22Rv1 (cell line): ENCODE results near the gene DOC2A.

Experiments
- H3K27ac ChIP-seq: fragments of 450-650 bp; 2 replicates; pipeline ENCODE4 v1.5.1; 2017
- ZFX ChIP-seq: fragments of 450-650 bp; IDR thresholded peaks from 2 replicates; pipeline ENCODE4 v1.6.1; 2017; ENCODE audit warnings: antibody characterized with exemption, borderline replicate concordance
- TF ChIP-seq, protein P1 (sequence below): fragments of 450-650 bp; IDR thresholded peaks from 2 replicates; pipeline ENCODE4 v1.5.1; 2017; ENCODE audit warnings: mild to moderate bottlenecking

DOC2A gene

DNA sequence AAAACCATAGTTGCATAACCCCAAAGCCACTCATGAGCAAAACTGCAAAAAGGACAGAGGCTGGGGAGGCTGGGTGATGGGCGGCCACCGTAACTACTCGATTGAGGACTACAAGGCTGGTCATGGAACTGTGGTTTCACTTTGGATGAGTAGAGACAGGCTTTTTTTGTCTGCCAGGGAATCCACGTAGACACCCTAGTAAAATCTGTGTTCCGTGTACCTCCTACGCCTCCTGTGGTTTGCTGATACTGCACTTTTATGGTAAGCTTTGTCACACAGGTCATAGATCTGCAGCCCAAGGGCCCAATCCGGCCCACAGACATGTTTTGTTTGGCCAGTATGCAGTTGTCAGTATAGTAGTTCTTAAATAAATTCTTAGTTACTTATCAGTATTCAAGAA is 22.4 kb upstream of the DOC2A start:
- H3K27ac ChIP-seq, result no peak overlapping the region
- TF ChIP-seq, protein P1, sequence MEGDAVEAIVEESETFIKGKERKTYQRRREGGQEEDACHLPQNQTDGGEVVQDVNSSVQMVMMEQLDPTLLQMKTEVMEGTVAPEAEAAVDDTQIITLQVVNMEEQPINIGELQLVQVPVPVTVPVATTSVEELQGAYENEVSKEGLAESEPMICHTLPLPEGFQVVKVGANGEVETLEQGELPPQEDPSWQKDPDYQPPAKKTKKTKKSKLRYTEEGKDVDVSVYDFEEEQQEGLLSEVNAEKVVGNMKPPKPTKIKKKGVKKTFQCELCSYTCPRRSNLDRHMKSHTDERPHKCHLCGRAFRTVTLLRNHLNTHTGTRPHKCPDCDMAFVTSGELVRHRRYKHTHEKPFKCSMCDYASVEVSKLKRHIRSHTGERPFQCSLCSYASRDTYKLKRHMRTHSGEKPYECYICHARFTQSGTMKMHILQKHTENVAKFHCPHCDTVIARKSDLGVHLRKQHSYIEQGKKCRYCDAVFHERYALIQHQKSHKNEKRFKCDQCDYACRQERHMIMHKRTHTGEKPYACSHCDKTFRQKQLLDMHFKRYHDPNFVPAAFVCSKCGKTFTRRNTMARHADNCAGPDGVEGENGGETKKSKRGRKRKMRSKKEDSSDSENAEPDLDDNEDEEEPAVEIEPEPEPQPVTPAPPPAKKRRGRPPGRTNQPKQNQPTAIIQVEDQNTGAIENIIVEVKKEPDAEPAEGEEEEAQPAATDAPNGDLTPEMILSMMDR, result no peak
- no peak for TF ChIP-seq ZFX

GRCh38 chr16:30032083-30032819 is 21.4 kb upstream of the DOC2A start:
- H3K27ac ChIP-seq, result no peak overlapping the region
- no peak for TF ChIP-seq ZFX
- TF ChIP-seq, protein P1, result peak; percentile 89

DNA sequence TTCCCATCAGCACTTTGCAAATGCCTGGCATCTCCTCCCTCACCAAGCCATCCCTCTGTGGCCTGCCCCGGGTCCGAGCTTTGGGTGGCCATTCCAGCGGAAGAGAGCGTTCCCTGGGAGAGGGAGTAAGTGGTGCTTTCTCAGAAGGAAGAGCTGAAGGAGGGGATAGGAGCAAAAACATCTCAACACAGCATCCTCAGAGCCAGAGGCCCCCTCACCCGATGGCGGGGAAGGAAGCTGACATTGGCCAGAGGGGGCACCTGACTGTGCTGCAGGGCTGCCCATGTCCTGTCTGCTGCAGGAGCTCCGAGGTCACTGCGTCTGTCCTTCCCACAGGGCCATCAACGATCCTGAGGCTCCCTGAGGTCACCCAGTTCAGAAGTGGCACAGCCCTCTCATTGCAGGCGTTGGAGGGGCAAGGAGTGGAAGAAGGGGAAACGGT is 20.7 kb upstream of the DOC2A start:
- TF ChIP-seq ZFX, result no peak
- TF ChIP-seq, protein P1, result no peak
- no peak overlapping the region for H3K27ac ChIP-seq

GRCh38 chr16:30030841-30031413 is 20.1 kb upstream of the DOC2A start, which contains the start of gene TLCD3B:
Gene TLCD3B, minus strand, starts transcription at chr16:30031271. Its CDS starts 744 bp downstream, at chr16:30030527.
- H3K27ac ChIP-seq, result no peak within 1 kb of the TSS
- TF ChIP-seq, protein P1, result no peak
- TF ChIP-seq ZFX, result no peak

- no peak overlapping the region for H3K27ac ChIP-seq
- no peak for TF ChIP-seq ZFX
- TF ChIP-seq, protein P1, result no peak
Measured at GRCh38 chr16:30030011-30030685, 19.3 kb upstream of the DOC2A start.

- H3K27ac ChIP-seq, result no peak overlapping the region
- TF ChIP-seq, protein P1, result no peak
- no peak for TF ChIP-seq ZFX
Measured at GRCh38 chr16:30028438-30029076, 17.7 kb upstream of the DOC2A start.
